NCI-H1694 treated with DMSO at 0.1 percent for 48 hours (cell line): ENCODE data around the gene GUCY2C.
"Not testable (repeated sequence)": the region's sequence is repeated elsewhere in the genome, so short reads cannot be mapped to it uniquely, and the experiment has no call there.

ENCODE experiments used
- DNase-seq: peaks from one replicate; lab custom pipeline; 2025; lab: John Stamatoyannopoulos, UW

Gene GUCY2C

GRCh38 chr12:14696265-14696741, at the start of gene GUCY2C:
Gene GUCY2C (minus strand): TSS chr12:14696599. CDS start chr12:14696448, 151 bp downstream.
- no peak for DNase-seq

DNA sequence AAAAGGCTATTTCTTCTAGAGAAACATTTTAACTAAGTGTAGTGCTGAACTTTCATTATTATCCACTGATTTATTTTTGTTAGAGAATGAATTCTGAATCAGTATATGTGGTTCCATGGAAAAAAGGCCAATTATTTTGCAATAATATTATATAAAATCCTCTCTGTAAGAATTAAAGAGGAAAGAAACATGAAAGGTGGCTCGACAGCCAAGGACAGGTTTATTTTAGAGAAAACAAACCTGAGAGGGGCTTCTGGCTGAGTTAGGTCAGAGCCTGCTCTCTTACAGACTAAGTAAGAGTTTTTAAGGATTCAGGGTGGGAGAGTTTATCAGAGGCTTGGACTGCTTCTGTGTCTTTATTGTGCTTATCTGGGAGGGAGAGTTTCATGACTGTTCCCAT, 46.7 kb upstream of the GUCY2C start:
- DNase-seq: no peak

DNA sequence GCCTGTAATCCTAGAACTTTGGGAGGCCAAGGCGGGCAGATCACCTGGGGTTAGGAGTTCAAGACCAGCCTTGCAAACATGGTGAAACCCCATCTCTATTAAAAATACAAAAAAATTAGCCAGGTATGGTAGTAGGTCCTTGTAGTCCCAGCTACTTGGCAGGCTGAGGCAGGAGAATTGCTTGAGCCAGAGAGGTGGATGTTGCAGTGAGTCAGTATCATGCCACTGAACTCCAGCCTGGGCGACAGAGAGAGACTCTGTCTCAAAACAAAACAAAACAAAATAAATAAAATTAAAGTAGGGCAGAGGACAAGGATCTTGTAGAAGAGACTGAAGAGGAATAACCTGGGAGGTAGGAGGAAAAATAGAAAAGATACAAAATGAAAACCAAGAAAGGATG, 45.5 kb upstream of the GUCY2C start:
- DNase-seq: no peak

- DNase-seq: no peak
Observed at GRCh38 chr12:14741153-14741552, 44.8 kb upstream of the GUCY2C start.

DNA sequence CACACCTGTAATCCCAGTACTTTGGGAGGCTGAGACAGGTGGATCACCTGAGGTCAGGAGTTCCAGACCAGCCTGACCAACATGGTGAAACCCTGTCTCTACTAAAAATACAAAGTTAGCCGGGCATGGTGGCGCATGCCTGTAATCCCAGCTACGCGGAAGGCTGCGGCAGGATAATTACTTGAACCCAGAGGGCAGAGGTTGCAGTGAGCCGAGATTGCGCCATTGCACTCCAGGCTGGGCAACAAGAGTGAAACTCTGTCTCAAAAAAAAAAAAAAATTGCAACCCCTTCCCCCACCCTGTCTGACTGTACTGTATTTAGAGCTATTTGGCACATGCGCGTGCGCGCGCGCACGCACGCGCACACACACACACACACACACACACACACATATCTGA, 40.0 kb upstream of the GUCY2C start:
- not testable (repeated sequence) for DNase-seq

- no peak for DNase-seq
Observed at GRCh38 chr12:14731821-14732220, 35.4 kb upstream of the GUCY2C start.

DNA sequence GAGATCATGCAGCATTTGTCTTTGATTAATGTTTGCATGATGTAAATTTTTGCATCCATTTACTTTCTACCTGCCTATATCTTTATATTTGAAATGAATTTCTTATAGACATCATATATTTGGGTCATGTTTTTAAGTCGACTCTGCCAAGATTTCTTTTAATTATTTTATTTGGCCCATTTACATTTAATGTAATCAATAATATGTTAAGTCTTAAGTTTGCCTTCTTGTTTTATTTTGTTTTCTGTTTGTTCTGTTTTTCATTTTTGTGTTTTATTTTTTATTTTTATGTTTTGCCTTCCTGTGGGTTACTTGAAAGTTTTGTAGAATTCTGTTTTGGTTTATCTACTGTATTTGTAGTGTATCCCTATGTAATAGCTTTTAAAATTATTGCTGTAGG, 33.2 kb upstream of the GUCY2C start:
- no peak for DNase-seq

DNA sequence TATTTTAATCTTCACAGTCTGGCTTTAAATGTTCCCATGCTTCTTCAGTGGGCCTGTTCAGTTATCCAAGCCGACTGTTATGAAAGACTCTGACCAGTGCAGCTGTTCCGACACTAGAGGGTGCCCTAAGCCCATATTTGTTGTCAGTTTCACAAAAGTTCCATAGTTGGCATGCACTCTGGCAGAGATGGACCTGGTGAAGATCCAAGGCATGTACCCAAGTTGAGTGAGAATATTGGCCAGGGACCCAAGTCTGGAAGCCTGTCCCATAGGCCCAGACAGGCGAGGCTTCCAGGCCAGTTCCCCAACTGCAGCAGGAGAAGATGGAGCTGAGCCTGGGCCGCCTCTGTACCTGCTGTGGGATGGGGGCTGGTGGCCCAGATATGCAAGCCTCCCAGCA, 27.4 kb upstream of the GUCY2C start:
- peak; percentile 15 for DNase-seq

- peak; percentile 17 for DNase-seq
Observed at GRCh38 chr12:14716848-14717444, 20.5 kb upstream of the GUCY2C start.

- DNase-seq: no peak
Observed at GRCh38 chr12:14714437-14714836, 18.0 kb upstream of the GUCY2C start.

DNA sequence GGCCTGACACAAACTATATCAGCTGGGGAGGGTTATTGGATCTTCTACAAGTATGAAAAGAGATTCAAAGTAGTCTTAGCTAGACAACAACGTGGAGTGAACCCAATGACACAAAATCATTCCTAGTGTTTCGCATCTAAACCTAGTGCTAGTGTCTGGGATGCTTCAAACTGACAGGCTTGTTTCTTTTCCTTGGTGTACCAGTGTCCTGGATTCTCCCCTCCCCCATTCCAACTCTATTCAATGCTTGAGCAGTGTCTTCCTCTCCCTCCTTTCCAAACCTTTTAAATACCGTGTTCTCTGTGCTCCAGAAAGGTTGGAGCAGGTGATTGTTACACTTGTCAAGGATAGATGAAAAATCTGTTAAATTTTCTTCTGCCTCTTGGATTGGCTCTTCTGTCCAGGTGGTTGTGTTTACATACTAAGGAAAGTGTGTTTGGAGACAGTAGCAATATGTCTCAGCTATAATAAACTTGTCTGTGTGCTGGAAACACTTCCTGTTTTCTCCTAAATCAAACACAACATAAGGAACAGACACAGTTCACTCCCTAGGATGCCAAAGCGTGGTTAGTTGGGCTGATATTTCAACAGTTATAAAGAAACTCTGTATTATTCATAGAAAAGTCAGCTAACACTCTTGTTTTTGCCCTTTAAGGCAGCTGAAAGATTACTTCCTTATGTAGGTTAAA, 14.4 kb upstream of the GUCY2C start:
- no peak for DNase-seq

- DNase-seq: no peak
Observed at GRCh38 chr12:14701809-14702568, 5.6 kb upstream of the GUCY2C start.

GRCh38 chr12:14700935-14701334, 4.5 kb upstream of the GUCY2C start:
- DNase-seq: no peak

GRCh38 chr12:14699923-14700322, 3.5 kb upstream of the GUCY2C start:
- no peak for DNase-seq

DNA sequence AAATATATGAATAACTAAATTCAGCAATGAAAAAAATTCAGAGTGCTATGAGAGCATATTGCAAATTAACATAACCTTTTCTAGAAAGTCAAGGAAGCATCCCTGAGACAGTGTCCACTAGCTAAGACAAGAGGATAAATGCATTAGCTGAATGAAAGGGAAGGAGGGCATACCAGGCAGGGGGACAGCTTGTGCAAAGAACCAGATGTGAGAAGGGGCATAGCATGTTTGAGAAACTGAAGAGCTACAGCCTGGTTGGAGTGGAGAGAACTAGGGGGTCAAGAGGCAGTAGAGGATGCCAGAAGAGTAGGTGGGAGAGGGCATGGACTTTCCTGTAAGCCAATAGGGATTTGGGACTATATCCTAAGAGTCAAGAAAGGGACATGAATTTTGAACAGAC, 2.2 kb upstream of the GUCY2C start:
- no peak for DNase-seq

- no peak for DNase-seq
Observed at GRCh38 chr12:14695715-14696141, 671 bp downstream of the GUCY2C start.

DNA sequence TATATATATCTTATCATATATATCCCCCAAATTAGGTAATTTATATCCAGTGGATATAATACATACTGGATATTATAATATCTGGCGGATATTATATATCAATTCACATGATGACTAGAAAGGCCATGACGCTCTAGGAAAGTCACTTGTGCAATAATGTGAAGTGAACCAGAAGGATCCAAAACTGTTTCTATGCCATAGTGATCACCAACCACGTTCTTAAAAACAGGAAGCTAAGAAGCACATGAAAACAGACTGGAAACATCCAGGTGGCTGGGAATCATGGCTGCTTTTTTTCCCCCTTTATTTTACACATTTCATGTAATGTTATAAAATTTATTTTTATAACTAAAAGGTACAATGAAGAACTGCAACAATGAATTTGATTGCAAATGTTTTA, 1.4 kb downstream of the GUCY2C start:
- no peak for DNase-seq

GRCh38 chr12:14694145-14694714, 2.2 kb downstream of the GUCY2C start:
- no peak for DNase-seq

DNA sequence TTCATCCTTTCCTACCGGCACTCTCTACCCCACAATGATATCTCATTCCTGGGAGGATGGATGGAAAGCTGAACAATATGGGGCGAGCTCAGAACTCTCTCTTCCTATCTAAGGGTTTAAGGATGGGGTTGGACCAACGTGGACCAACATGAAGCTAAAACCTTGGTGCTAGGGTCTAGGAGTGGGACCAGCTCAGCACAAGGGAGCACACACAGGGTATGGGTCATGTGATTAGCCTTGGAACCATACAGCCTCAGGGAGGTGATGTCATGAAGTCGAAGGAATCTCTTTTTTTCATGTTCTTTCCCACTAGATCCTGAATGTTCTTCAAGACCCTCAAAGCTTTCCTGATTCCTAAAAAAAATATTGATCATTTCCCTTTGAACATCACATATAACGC, 3.3 kb downstream of the GUCY2C start:
- DNase-seq: no peak

- DNase-seq: peak; percentile 74
Observed at GRCh38 chr12:14691560-14691959, 4.8 kb downstream of the GUCY2C start.

GRCh38 chr12:14689996-14690395, 6.4 kb downstream of the GUCY2C start:
- no peak for DNase-seq

- no peak for DNase-seq
Observed at GRCh38 chr12:14689144-14689543, 7.3 kb downstream of the GUCY2C start.

GRCh38 chr12:14682231-14682630, 14.2 kb downstream of the GUCY2C start:
- not testable (repeated sequence) for DNase-seq
